Measurements from ENCODE around the gene MUC5B.

DNA sequence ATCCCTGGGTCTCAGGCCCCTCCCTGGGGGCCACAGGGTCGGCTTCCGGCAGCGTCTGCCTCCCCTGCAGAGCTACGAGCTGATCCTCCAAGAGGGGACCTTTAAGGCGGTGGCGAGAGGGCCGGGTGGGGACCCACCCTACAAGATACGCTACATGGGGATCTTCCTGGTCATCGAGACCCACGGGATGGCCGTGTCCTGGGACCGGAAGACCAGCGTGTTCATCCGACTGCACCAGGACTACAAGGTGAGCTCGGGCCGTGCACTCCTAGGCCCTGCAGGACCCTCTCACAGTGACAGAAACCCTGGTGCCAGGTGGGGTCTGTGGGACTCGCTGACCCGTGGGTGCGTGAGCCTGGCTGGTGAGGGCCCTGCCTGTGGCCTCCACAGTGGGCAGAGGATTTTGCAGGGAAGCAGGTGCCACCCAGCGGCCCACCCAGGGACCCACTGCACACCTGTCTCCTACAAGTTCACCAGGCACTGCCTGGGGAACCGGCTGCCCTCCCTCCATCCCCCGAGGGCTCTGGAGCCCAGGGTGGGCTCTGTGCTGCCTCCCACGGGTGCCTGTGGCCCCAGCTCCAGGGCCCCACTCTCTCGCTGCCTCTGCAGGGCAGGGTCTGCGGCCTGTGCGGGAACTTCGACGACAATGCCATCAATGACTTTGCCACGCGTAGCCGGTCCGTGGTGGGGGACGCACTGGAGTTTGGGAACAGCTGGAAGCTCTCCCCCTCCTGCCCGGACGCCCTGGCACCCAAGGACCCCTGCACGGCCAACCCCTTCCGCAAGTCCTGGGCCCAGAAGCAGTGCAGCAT, 13.7 kb downstream of the MUC5B start:
- TF ChIP-seq SPI1 (IDR thresholded peaks at IDR 0.05; ENCODE audit: low read depth, low read length) (no peak), POLR2A (IDR thresholded peaks at IDR 0.05; ENCODE audit: low read depth, low read length) (no peak), TAF1 (IDR thresholded peaks at IDR 0.05; ENCODE audit: low read depth, low read length) (no peak)
